Coronary artery (tissue), 2 donors: ENCODE results near the gene ZSCAN21.

Source experiments
- DNase-seq: peaks from one replicate; pipeline ENCODE4 v3.0.0-alpha.2; 2017; ENCODE audit warnings: low spot score
- H3K27ac ChIP-seq, 2 donors: fragments of 200-600 bp; sonication (generic); one replicate each; pipeline ENCODE4 v1.5.1; 2016 to 2019
- H3K4me3 ChIP-seq: fragments of 200-600 bp; sonication (generic); 2 replicates; pipeline ENCODE4 v1.5.1; 2016; ENCODE audit warnings: mild to moderate bottlenecking, moderate library complexity
- TF ChIP-seq, protein P1 (sequence below): fragments of 200-600 bp; sonication (generic); IDR thresholded peaks from one replicate; pipeline ENCODE4 v1.5.1; 2019; ENCODE audit warnings: antibody characterized with exemption

Gene ZSCAN21

DNA sequence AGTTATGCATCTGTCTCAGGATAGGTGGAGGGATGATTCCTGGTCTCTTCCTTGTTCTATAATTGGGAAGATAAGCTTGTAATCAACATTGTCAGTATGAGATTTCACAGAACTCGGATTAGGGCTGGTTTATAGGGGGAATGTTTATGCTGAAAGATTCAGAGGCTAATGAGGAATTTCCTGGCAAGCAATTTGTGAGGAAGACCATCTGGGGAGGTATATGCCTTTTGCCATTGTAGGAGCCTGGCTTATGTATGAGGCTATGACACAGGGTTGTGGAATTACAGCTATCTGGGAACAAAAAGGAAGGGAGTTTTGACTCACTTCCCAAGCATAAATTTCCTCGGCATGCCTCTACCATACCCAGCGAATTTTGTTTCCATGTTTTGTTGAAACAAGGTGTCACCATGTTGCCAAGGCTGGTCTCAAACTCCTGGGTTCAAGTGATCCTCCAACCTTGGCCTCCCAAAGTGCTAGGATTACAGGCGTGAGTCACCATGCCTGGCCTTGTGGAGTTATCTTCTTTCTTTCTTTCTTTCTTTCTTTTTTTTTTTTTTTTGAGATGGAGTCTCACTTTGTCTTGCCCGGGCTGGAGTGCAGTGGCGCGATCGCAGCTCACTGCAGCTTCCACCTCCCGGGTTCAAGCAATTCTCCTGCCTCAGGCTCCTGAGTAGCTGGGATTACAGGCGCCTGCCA lies 37.6 kb downstream of the ZSCAN21 start:
- H3K4me3 ChIP-seq: no peak overlapping the region
- DNase-seq: no peak
- H3K27ac ChIP-seq: no peak overlapping the region
- TF ChIP-seq, protein P1, sequence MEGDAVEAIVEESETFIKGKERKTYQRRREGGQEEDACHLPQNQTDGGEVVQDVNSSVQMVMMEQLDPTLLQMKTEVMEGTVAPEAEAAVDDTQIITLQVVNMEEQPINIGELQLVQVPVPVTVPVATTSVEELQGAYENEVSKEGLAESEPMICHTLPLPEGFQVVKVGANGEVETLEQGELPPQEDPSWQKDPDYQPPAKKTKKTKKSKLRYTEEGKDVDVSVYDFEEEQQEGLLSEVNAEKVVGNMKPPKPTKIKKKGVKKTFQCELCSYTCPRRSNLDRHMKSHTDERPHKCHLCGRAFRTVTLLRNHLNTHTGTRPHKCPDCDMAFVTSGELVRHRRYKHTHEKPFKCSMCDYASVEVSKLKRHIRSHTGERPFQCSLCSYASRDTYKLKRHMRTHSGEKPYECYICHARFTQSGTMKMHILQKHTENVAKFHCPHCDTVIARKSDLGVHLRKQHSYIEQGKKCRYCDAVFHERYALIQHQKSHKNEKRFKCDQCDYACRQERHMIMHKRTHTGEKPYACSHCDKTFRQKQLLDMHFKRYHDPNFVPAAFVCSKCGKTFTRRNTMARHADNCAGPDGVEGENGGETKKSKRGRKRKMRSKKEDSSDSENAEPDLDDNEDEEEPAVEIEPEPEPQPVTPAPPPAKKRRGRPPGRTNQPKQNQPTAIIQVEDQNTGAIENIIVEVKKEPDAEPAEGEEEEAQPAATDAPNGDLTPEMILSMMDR: no peak

DNA sequence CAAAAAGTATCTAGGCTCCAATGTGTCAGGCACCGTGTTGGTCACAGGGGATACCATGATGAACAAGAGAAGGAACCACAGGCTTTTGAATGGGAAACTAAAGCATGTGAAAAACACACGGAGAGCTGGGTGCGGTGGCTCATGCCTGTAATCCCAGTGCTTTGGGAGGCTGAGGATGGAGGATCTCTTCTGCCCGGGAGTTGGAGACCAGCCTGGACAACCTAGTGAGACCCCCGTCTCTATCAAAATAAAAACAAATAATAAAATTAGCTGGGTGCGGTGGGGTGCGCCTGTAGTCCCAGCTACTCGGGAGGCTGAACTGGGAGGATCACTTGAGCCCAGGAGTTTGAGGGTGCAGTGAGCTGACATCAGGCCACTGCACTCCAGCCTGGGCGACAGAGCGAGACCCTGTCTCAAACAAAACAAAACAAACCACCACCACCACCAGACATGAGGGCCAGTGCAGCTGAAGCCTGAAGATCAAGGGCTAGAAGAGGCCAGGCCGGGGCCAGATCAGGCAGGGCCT lies 38.6 kb downstream of the ZSCAN21 start:
- H3K4me3 ChIP-seq: peak overlapping the region; percentile 94
- no peak for DNase-seq
- TF ChIP-seq, protein P1: no peak
- H3K27ac ChIP-seq: peak overlapping the region; percentile 85 to 93

DNA sequence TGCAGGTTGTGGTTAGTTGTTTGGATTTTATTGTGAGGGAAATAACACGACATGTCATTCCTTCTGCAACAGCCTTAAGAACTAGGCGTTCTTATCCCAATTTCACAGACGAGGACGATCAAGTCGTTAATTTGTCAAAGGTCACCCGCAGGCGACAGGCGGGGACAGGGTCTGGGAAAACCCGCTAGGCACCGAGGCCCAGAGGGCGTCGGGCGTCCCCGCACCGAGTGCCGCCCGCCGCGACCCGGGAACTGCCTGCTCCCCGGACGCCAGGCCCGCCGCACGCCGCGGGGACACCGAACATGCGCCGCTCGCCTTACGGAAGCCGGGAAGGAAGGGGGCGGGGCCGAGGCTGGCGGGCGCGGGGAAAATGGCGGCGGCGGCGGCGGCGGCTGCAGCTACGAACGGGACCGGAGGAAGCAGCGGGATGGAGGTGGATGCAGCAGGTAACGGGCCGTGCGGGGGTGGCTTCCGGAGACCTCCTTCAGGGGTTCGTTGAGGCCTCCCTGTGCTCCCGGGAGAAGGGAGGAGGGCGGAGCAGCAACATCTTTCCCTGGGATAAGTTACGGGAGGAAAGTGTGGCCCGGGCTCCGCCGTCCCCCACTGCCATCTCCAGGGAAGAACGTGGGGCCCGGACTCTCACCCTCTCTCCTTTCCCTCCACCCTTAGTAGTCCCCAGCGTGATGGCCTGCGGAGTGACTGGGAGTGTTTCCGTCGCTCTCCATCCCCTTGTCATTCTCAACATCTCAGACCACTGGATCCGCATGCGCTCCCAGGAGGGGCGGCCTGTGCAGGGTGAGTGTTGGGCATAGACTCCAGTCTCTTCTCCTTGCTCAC lies 39.3 kb downstream of the ZSCAN21 start, which contains the start of gene COPS6:
COPS6 (plus strand) TSS at position 349 of the 837 bp plus-strand sequence; CDS start at position 371, 22 bp downstream.
- Histone ChIP-seq H3K4me3 (peak within 1 kb of the TSS; percentile 94), H3K27ac (peak within 1 kb of the TSS; percentile 85 to 93)
- TF ChIP-seq, protein P1: no peak
- DNase-seq: peak; percentile 87

DNA sequence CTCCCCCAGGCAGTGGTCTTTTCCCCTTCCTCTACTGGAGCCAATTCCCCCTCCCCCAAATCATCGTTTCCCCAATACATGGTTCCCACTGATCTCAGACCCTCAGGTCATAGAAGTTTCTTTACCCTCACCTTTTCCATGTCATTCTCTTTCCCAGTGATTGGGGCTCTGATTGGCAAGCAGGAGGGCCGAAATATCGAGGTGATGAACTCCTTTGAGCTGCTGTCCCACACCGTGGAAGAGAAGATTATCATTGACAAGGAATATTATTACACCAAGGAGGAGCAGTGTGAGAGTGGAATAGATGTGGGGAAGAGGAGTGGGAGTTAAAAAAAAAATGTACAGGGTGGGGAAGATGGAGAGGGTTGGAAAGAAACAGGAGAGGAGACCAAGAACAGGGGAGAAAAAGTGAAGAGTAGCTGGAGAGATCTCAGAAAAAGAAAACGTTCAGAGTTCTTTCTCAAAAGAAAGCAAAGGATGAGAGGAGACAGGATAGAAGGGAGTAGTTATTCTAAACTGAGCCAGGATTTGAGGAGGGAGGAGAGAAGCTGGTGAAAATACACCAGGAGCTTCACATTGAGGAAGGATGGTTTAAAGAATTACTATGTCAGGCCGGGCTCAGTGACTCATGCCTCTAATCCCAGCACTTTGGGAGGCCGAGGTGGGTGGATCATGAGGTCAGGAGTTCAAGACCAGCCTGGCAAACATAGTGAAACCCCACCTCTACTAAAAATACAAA lies 40.1 kb downstream of the ZSCAN21 start:
- peak overlapping the region; percentile 85 to 93 for H3K27ac ChIP-seq
- no peak for DNase-seq
- TF ChIP-seq, protein P1: no peak
- peak overlapping the region; percentile 94 for H3K4me3 ChIP-seq

GRCh38 chr7:100090527-100091410 lies 41.2 kb downstream of the ZSCAN21 start:
- DNase-seq: no peak
- TF ChIP-seq, protein P1: no peak
- no peak overlapping the region for H3K4me3 ChIP-seq
- H3K27ac ChIP-seq: no peak overlapping the region
